Right lobe of liver (tissue), 6 donors: ENCODE data around the gene KIAA1671. TPM values are rescaled to one million over a fixed set of nuclear protein-coding genes. Genes with fewer than 3 reads are reported as not detected.

Source experiments
- ATAC-seq, 4 donors: fragments of 200-7000 bp; cut with Tn5 transposase; one replicate each; pipeline ENCODE4 v1.9.1; 2020; ENCODE audit warnings: mild to moderate bottlenecking in 4 of 4, moderate library complexity in 4 of 4
- DNase-seq, 3 donors: peaks; one replicate each; pipeline ENCODE4 v3.0.0-alpha.2; 2020
- H3K27ac ChIP-seq, 3 donors: fragments of 200-600 bp; one replicate each; pipeline ENCODE4 v1.8.0; 2022
- H3K27me3 ChIP-seq, 2 donors: fragments of 200-600 bp; one replicate each; pipeline ENCODE4 v1.8.0; 2022
- H3K36me3 ChIP-seq, 4 donors: fragments of 200-600 bp; sonication (generic) in 1 of 4; one replicate each; pipeline versions ENCODE4 v1.5.1 to v1.8.0; 2017 to 2022; ENCODE audit warnings: control low read depth in 1 of 4
- H3K4me1 ChIP-seq, 4 donors: fragments of 200-600 bp; sonication (generic) in 1 of 4; one replicate each; pipeline versions ENCODE4 v1.5.1 to v1.8.0; 2017 to 2022; ENCODE audit warnings: control low read depth in 1 of 4
- H3K4me3 ChIP-seq, 3 donors: fragments of 200-600 bp; one replicate each; pipeline ENCODE4 v1.8.0; 2022
- H3K9me3 ChIP-seq, 4 donors: fragments of 200-600 bp; sonication (generic) in 1 of 4; one replicate each; pipeline versions ENCODE4 v1.5.1 to v1.8.0; 2017 to 2022; ENCODE audit warnings: control low read depth in 1 of 4
- CTCF ChIP-seq, 4 donors: fragments of 200-600 bp in 3 of 4; fragments of 450-650 bp in 1 of 4; IDR thresholded peaks; one replicate each; pipeline versions ENCODE4 v1.5.1 to v1.8.0; 2016 to 2022; ENCODE audit warnings: antibody characterized with exemption in 4 of 4, mild to moderate bottlenecking in 2 of 4
- POLR2A ChIP-seq: fragments of 450-650 bp; IDR thresholded peaks from one replicate; pipeline ENCODE4 v1.6.1; 2017; ENCODE audit warnings: antibody characterized with exemption, mild to moderate bottlenecking
- WGBS: methylation state at CpG from one replicate; pipeline ENCODE4 v1.1.6; 2018; ENCODE audit warnings: low coverage, low lambda C conversion rate; ENCODE audit not compliant: insufficient coverage; ENCODE audit errors: missing lambda C conversion rate; 5-methylcytosine and 5-hydroxymethylcytosine counted together
- intact Hi-C, 2 donors: fragments of 100-400 bp; cut with DNase I; formaldehyde crosslinking; loops; one replicate each; pipeline versions ENCODE4 v1.11.2 to v1.14.1; 2022
- total RNA-seq, 6 experiments: library from RNA; depleted of rRNA in 2 of 6; stranded (reverse); fragments of >200 nt in 2 of 6; fragmentation: NEBNext Ultra II Directional in 3 of 6; extraction: Animal tissue kit (Norgen Biotek cat#: 25700) in 3 of 6; gene quantifications; one replicate each; pipeline versions ENCODE4 v1.1.0 to v1.2.4, GENCODE V29; 2016 to 2023
- donor health status: DM: no; HTN: yes; CAD: no.
- donor health status: DM: no; HTN: no; CAD: no.
- donor health status: DM: no; HTN: no; CAD: no.
- donor health status: DM: no; HTN: yes; CAD: no.
- donor health status: DM: no; HTN: yes; CAD: no.

Gene KIAA1671
- total RNA-seq, 6 experiments from 2014 or later = 31.1 to 56.6 (median 39.2) TPM

GRCh38 chr22:25095869-25096268 is 143.4 kb downstream of the KIAA1671 start:
- WGBS = 67% methylated on average over 3 of the region's 7 CpGs
- Histone ChIP-seq H3K9me3 (no peaks in the 10 kb centered on the region), H3K27me3 (no peaks in the 10 kb centered on the region), H3K27ac (no peak overlapping the region), H3K36me3 (no peaks in the 10 kb centered on the region), H3K4me1 (no peaks in the 10 kb centered on the region), H3K4me3 (no peak overlapping the region)
- DNase-seq (no peak), ATAC-seq (no peak)
- intact Hi-C loops = loop anchor here in 1 of 2 donors (10.0 kb wide), 1 partner anchor 79 kb away; no protein-coding TSS in a partner anchor
- no peak for TF ChIP-seq POLR2A
- no peak for TF ChIP-seq CTCF (IDR thresholded peaks at IDR 0.05)

- H3K27me3 ChIP-seq = no peaks in the 10 kb centered on the region
- DNase-seq (no peak), ATAC-seq (no peak)
- TF ChIP-seq CTCF (IDR thresholded peaks at IDR 0.05) = no peak
- no peak for TF ChIP-seq POLR2A
- no peak overlapping the region for H3K27ac ChIP-seq
- no peaks in the 10 kb centered on the region for H3K9me3 ChIP-seq
- 86% methylated on average over 17 of the region's 17 CpGs for WGBS
- H3K36me3 ChIP-seq = no peaks in the 10 kb centered on the region
- H3K4me3 ChIP-seq = no peak overlapping the region
- intact Hi-C loops = loop anchor here in 1 of 2 donors (10.0 kb wide), 1 partner anchor 78 kb away; no protein-coding TSS in a partner anchor
- H3K4me1 ChIP-seq = no peaks in the 10 kb centered on the region
Measured at GRCh38 chr22:25096638-25097405, 144.3 kb downstream of the KIAA1671 start.

GRCh38 chr22:25098445-25099081 is 146.0 kb downstream of the KIAA1671 start:
- intact Hi-C loops = loop anchor here in 1 of 2 donors (10.0 kb wide), 1 partner anchor 76 kb away; no protein-coding TSS in a partner anchor
- no peak overlapping the region for H3K27ac ChIP-seq
- 90% methylated on average over 2 of the region's 9 CpGs for WGBS
- DNase-seq = no peak
- no peak for TF ChIP-seq CTCF (IDR thresholded peaks at IDR 0.05)
- no peak for TF ChIP-seq POLR2A
- no peaks in the 10 kb centered on the region for H3K36me3 ChIP-seq
- H3K4me1 ChIP-seq = no peaks in the 10 kb centered on the region
- no peak overlapping the region for H3K4me3 ChIP-seq
- no peak for ATAC-seq
- no peaks in the 10 kb centered on the region for H3K27me3 ChIP-seq
- H3K9me3 ChIP-seq = no peaks in the 10 kb centered on the region

- 58% methylated on average over 3 of the region's 4 CpGs for WGBS
- intact Hi-C loops = loop anchor here in 1 of 2 donors (10.0 kb wide), 1 partner anchor 76 kb away; no protein-coding TSS in a partner anchor
- DNase-seq = no peak
- Histone ChIP-seq H3K9me3 (no peaks in the 10 kb centered on the region), H3K4me1 (no peaks in the 10 kb centered on the region), H3K27ac (no peak overlapping the region), H3K27me3 (no peaks in the 10 kb centered on the region), H3K4me3 (no peak overlapping the region), H3K36me3 (no peaks in the 10 kb centered on the region)
- no peak for ATAC-seq
- no peak for TF ChIP-seq POLR2A
- TF ChIP-seq CTCF (IDR thresholded peaks at IDR 0.05) = no peak
Measured at GRCh38 chr22:25099202-25099601, 146.7 kb downstream of the KIAA1671 start.
